GM23248 (cell line): Measurements from ENCODE around the gene TXNDC9.

Source experiments
- EZH2 ChIP-seq: fragments of 200-600 bp; sonication (generic); IDR thresholded peaks from 2 replicates; pipeline ENCODE4 v1.6.1; 2018; ENCODE audit warnings: antibody characterized with exemption, mild to moderate bottlenecking; ENCODE audit not compliant: insufficient read depth, poor library complexity, severe bottlenecking
- EZH2phosphoT487 ChIP-seq: fragments of 200-600 bp; sonication (generic); IDR thresholded peaks from 2 replicates; pipeline ENCODE4 v1.6.1; 2018; ENCODE audit warnings: antibody characterized with exemption, moderate library complexity, mild to moderate bottlenecking, low read depth; ENCODE audit not compliant: insufficient read depth

DNA sequence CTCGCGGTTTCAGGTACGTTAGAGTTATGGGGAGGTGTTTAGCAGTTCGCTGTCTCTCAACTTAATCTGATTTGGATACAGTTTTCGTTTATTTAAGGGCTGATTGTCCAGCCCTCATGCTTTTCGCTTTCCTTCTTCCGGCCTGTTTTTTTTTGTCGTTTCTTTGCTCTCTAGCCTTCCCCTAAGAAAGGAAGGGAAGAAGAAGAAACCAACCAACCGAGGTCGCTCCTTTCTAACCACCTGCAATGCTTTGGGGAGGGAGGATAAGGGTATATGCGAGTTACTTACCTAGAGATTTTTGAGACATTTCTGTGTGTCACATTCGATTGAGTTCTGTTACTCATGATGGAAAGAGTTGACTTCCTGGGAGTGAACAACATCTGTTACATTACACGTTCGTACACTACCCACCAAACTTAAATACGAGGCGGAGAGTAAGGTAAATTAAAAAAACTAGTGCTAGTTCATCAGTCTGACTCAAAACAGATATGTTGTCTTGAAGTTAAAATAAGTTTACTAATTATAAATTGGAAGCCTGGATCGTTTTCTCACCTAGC, 2.0 kb upstream of the TXNDC9 start:
- TF ChIP-seq EZH2phosphoT487 (no peak), EZH2 (no peak)
